ENCODE data around the gene TNNC2.

Gene TNNC2

DNA sequence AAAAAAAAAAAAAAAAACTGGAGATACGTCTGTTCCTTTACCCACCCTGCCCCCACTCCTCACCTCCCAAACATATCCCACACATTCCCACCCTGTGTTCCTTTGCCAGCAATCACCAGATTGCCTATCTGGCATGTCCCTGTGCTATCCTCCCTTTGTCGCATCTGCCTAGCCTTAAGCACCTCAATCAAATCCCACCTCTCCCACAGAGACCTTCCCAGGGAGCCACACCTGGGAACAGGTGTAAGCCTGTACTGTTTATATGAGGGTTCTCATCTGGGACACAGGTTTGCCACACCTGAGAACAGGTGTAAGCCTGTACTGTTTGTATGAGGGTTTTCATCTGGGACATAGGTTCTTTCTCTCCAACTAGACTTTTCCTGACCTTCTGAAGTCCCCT, 52.2 kb downstream of the TNNC2 start:
- DNase-seq (ENCODE audit: insufficient read length, low spot score) (no peak), FAIRE-seq (no peak)
- TF ChIP-seq POU2F2 (IDR thresholded peaks at IDR 0.05; ENCODE audit: low read depth, low read length), result no peak
- no peak for TF ChIP-seq TAF1 (IDR thresholded peaks at IDR 0.05; ENCODE audit: low read depth, low read length)
- no peak for TF ChIP-seq PAX5 (IDR thresholded peaks at IDR 0.05; ENCODE audit: insufficient read depth, low read length, severe bottlenecking)
- no peak for TF ChIP-seq POLR2A (IDR thresholded peaks at IDR 0.05; ENCODE audit: low read depth, low read length)
- TF ChIP-seq POLR2AphosphoS5 (IDR thresholded peaks at IDR 0.05; ENCODE audit: low read depth, low read length), result no peak
- no peak for TF ChIP-seq SPI1 (IDR thresholded peaks at IDR 0.05; ENCODE audit: low read depth, low read length)

Measured in GM12891 (cell line).